Adipocyte (in vitro differentiated cells): ENCODE data around the gene GLOD4.
A peak's percentile ranks its signal among the peaks of the same experiment; 100 is the strongest.
"Not testable (repeated sequence)": the region's sequence is repeated elsewhere in the genome, so short reads cannot be mapped to it uniquely, and the experiment has no call there.

Experiments used
- DNase-seq: peaks from one replicate; pipeline ENCODE4 v3.0.0-alpha.2; 2015; ENCODE audit warnings: low read depth
- H3K27me3 ChIP-seq: replicated peaks from 2 replicates; pipeline ENCODE4 v1.7.0; 2013; ENCODE audit warnings: mild to moderate bottlenecking, low read length, moderate library complexity; ENCODE audit not compliant: control insufficient read depth, insufficient read depth
- H3K36me3 ChIP-seq: 2 replicates; pipeline ENCODE4 v1.7.0; 2013; ENCODE audit warnings: low read length, mild to moderate bottlenecking, moderate library complexity; ENCODE audit not compliant: control insufficient read depth, insufficient read depth, severe bottlenecking
- H3K4me1 ChIP-seq: 2 replicates; pipeline ENCODE4 v1.7.0; 2013; ENCODE audit warnings: mild to moderate bottlenecking, low read length, moderate library complexity; ENCODE audit not compliant: control insufficient read depth, insufficient read depth
- H3K4me3 ChIP-seq: 2 replicates; pipeline ENCODE4 v1.7.0; 2013; ENCODE audit warnings: mild to moderate bottlenecking, low read length, moderate library complexity
- H3K9ac ChIP-seq: 2 replicates; pipeline ENCODE4 v1.7.0; 2013; ENCODE audit warnings: mild to moderate bottlenecking, low read length, moderate library complexity
- H3K9me3 ChIP-seq: 2 replicates; pipeline ENCODE4 v1.7.0; 2013; ENCODE audit warnings: mild to moderate bottlenecking, low read length, moderate library complexity; ENCODE audit not compliant: control insufficient read depth

Gene GLOD4

DNA sequence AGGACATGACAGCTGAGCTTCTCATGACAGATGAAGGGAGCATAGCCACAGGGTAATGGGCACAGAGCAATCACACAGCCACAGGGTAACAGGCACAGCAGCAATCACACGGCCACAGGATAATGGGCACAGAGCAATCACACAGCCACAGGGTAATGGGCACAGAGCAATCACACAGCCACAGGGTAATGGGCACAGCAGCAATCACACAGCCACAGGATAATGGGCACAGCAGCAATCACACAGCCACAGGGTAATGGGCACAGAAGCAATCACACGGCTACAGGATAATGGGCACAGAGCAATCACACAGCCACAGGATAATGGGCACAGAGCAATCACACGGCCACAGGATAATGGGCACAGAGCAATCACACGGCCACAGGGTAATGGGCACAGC is 33.5 kb downstream of the GLOD4 start:
- H3K9me3 ChIP-seq, DNase-seq, H3K27me3 ChIP-seq, H3K9ac ChIP-seq, H3K4me3 ChIP-seq: not testable (repeated sequence)
- Histone ChIP-seq H3K36me3 (peaks cover 46% of the 10 kb centered on the region), H3K4me1 (peaks cover 17% of the 10 kb centered on the region)

DNA sequence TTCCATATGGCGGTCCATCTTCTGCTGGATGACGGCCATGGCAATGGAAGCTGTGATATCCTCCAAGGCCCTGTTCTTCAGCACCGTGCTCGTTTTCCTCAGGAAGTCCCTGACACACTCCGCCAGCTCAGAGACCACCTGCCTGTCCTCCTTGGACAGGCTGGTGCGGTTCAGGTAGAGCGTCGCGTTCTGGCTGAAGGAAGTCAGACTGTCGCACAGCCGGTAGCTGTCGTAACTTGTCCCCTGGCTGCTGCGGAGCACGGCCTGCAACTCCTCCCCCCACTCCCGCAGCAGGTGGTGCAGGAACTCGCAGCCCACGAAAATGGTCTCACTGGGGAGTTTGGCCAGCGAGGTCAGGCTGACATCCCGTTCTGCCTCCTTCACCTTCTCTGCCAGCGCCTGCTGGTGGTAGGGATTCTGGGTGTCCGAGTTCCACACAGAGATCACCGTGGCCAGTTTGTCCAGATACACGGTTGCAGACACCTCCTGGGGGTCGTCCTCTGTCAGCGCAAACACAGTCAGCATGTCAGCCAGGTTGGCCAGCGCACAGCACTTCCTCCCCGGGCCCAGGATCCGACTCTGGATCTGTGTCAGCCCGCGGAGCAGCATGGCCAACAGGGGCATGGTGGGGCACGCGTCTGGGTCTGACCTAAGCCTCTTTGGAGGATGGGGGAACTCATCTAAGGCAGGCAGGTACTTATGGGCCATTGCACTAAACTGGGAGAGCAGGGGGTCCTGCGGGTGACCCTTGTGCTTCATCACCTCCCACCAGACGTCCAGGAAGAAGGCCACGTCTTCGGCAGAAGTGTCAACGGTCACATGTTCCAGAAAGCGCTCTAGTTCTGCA is 35.1 kb downstream of the GLOD4 start:
- H3K9me3 ChIP-seq: no peaks in the 10 kb centered on the region
- H3K9ac ChIP-seq: no peak overlapping the region
- no peak overlapping the region for H3K4me3 ChIP-seq
- H3K4me1 ChIP-seq: peaks cover 12% of the 10 kb centered on the region
- H3K27me3 ChIP-seq: no peaks in the 10 kb centered on the region
- peaks cover 56% of the 10 kb centered on the region for H3K36me3 ChIP-seq
- DNase-seq: no peak

DNA sequence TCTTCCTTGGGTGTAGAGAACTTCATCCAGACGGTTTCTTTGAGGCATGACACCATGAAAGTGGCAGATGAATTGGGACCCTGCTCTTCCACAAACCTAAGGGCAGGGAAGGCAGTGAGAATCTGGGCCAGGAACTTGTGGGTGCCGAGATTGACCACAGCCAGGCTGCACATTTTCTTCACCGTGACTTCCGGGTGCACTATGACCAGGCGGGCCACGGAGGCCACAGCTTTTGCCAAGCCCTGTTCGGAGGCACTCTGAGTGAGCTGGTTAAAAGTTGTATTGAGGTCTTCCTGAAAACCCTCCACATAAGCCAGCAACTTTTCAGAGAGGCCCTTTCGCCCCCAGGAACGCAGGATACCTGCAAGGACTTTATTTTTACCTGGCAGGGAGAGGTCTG is 35.9 kb downstream of the GLOD4 start:
- H3K4me3 ChIP-seq: no peak overlapping the region
- H3K9ac ChIP-seq: no peak overlapping the region
- no peak for DNase-seq
- H3K4me1 ChIP-seq: peaks cover 8% of the 10 kb centered on the region
- H3K9me3 ChIP-seq: no peaks in the 10 kb centered on the region
- H3K36me3 ChIP-seq: peaks cover 64% of the 10 kb centered on the region
- no peaks in the 10 kb centered on the region for H3K27me3 ChIP-seq

GRCh38 chr17:745406-745805 is 36.7 kb downstream of the GLOD4 start:
- H3K9ac ChIP-seq: no peak overlapping the region
- peaks cover 3% of the 10 kb centered on the region for H3K4me1 ChIP-seq
- no peaks in the 10 kb centered on the region for H3K27me3 ChIP-seq
- no peaks in the 10 kb centered on the region for H3K9me3 ChIP-seq
- H3K36me3 ChIP-seq: peaks cover 70% of the 10 kb centered on the region
- H3K4me3 ChIP-seq: no peak overlapping the region
- DNase-seq: no peak

- Histone ChIP-seq H3K27me3 (no peaks in the 10 kb centered on the region), H3K36me3 (peaks cover 75% of the 10 kb centered on the region), H3K9me3 (no peaks in the 10 kb centered on the region), H3K9ac (no peak overlapping the region), H3K4me3 (no peak overlapping the region), H3K4me1 (peaks cover 6% of the 10 kb centered on the region)
- no peak for DNase-seq
Measured at GRCh38 chr17:744937-745336, 37.1 kb downstream of the GLOD4 start.

DNA sequence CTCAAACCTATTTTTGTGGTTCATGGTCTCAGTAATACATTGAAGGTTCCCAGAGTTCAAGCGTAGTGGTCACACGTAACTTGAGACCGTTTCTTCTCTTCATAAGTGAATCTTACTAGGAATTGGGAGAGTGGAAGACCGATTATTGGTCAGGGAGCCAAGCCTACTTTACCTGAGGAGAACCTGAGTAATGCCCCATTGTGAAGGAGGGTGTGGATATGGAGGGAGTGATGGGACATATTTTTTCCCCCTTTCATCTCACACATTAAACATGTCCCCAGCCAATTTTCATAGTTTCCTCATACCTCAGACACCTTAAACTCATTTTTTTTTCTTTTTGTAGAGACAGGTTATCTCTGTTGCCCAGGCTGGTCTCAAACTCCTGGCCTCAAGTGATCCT is 38.9 kb downstream of the GLOD4 start:
- Histone ChIP-seq H3K9ac (no peak overlapping the region), H3K4me1 (peaks cover 6% of the 10 kb centered on the region), H3K27me3 (no peaks in the 10 kb centered on the region), H3K9me3 (no peaks in the 10 kb centered on the region), H3K4me3 (no peak overlapping the region), H3K36me3 (peaks cover 84% of the 10 kb centered on the region)
- DNase-seq: no peak

DNA sequence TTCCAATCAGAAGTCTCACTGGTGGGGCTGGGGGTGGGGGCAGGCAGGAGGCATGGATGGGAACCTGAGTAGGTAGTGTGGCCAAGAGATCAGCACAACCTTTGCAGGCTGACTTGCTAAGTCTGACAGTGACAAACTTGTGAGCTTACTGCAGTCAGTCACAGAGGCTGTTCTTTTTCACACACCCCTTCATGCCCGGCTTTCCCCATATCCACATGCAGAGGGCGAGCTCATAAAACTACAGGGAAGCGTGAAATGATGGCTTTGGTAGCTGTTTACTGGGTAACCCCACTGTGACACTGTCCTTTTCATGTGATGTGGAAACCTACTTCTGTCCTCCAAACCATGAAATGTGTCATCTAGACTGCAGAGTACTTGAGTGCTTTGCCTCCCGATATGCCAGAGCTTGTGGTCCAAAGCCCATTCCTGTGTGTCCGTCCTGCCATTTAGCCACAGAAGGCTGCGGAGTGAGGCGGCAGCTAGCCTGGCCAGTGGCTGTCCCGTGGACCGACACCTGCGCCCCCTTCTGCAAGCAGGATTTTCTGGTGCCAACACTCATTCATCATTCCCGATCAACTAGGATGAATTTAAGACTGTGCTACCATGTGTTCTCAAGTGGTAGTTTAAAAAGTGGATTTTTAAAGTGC is 39.8 kb downstream of the GLOD4 start:
- no peak overlapping the region for H3K4me3 ChIP-seq
- no peak overlapping the region for H3K9ac ChIP-seq
- no peaks in the 10 kb centered on the region for H3K27me3 ChIP-seq
- H3K9me3 ChIP-seq: no peaks in the 10 kb centered on the region
- peaks cover 6% of the 10 kb centered on the region for H3K4me1 ChIP-seq
- no peak for DNase-seq
- H3K36me3 ChIP-seq: peaks cover 79% of the 10 kb centered on the region

GRCh38 chr17:740240-741017 is 41.7 kb downstream of the GLOD4 start:
- no peak for DNase-seq
- Histone ChIP-seq H3K4me3 (no peak overlapping the region), H3K36me3 (peaks cover 60% of the 10 kb centered on the region), H3K4me1 (peaks cover 6% of the 10 kb centered on the region), H3K9me3 (no peaks in the 10 kb centered on the region), H3K9ac (no peak overlapping the region), H3K27me3 (no peaks in the 10 kb centered on the region)

- DNase-seq: no peak
- Histone ChIP-seq H3K27me3 (no peaks in the 10 kb centered on the region), H3K4me3 (no peak overlapping the region), H3K4me1 (peaks cover 13% of the 10 kb centered on the region), H3K36me3 (peaks cover 39% of the 10 kb centered on the region), H3K9ac (no peak overlapping the region), H3K9me3 (no peaks in the 10 kb centered on the region)
Measured at GRCh38 chr17:737561-738113, 44.4 kb downstream of the GLOD4 start.

- Histone ChIP-seq H3K36me3 (peaks cover 12% of the 10 kb centered on the region), H3K4me3 (peak overlapping the region; percentile 77), H3K9me3 (no peaks in the 10 kb centered on the region), H3K27me3 (no peaks in the 10 kb centered on the region), H3K9ac (peak overlapping the region; percentile 75), H3K4me1 (peaks cover 7% of the 10 kb centered on the region)
- no peak for DNase-seq
Measured at GRCh38 chr17:733743-734142, 48.3 kb downstream of the GLOD4 start.
